Measurements from ENCODE around the gene DAGLA. TPM values are rescaled to one million over a fixed set of nuclear protein-coding genes. Genes with fewer than 3 reads are reported as not detected.

The DAGLA gene
- total and polyA plus RNA-seq, 2 donors (not counting 3 experiments of a cell fraction or from before 2014, with no cell fraction given) = 2.5 to 4.7 TPM

DNA sequence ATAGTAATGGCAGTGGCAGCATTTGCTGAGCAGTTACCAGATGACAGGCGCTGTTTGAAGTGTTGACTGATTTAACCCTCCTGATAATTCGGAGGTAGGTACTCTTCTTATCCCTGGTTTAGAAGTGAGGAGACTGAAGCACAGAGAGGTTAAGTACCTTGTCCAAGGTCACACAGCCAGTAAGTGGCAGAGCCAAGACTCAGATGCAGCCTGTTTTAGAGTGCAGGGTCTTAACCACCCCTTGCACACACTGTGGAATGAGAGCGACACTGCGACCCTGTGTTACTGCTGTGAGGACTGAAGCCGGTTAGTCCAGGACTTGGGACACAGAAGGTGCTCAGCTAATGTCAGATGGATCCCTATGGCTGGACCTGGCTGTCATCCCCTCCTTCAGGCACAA, 34.7 kb downstream of the DAGLA start:
- H3K9me3 ChIP-seq (replicated peaks; ENCODE audit: control insufficient read depth, insufficient read depth, low read length) = no peaks in the 10 kb centered on the region
- no peaks in the 10 kb centered on the region for H3K9me1 ChIP-seq (replicated peaks; ENCODE audit: control insufficient read depth, extremely low read depth, insufficient read depth, low read length)
- no peak for FAIRE-seq
- no peak overlapping the region for H2AFZ ChIP-seq (ENCODE audit: low read depth, low read length)
- H3K4me3 ChIP-seq (replicated peaks in 1 of 3; ENCODE audit: insufficient read depth in 1 of 3, low read depth in 1 of 3, low read length in 3 of 3) = no peak overlapping the region
- dilution Hi-C loops (cut with MboI; ENCODE audit: extremely low pct_ligation_motif_present, low sequenced_read_pairs) (no loop called here), intact Hi-C loops (cut with micrococcal nuclease) (loop anchor here (5.0 kb wide), 1 partner anchor 33 kb away; the partner anchor contains the start of gene DAGLA)
- H3K79me2 ChIP-seq (ENCODE audit: control insufficient read depth, insufficient read depth, low read length) = no peaks in the 10 kb centered on the region
- H4K20me1 ChIP-seq (replicated peaks; ENCODE audit: control insufficient read depth, extremely low read depth, insufficient read depth, low read length) = no peaks in the 10 kb centered on the region
- no peak overlapping the region for H3K9ac ChIP-seq (replicated peaks; ENCODE audit: extremely low read depth, insufficient read depth, low read length)
- no peaks in the 10 kb centered on the region for H3K36me3 ChIP-seq (ENCODE audit: control insufficient read depth in 2 of 2, extremely low read depth in 1 of 2, insufficient read depth in 2 of 2, low read length in 2 of 2)
- no peak overlapping the region for H3K27ac ChIP-seq (ENCODE audit: insufficient read depth, low read depth, low read length)
- no peak overlapping the region for H3K4me2 ChIP-seq (ENCODE audit: insufficient read depth, low read length)
- CTCF ChIA-PET = no interaction called here
- BruUV-seq (replicated peaks) = no TSS peak
- peaks cover 28% of the 10 kb centered on the region for H3K4me1 ChIP-seq (ENCODE audit: control insufficient read depth, extremely low read depth, insufficient read depth, low read length)
- POLR2A ChIA-PET = no interaction called here
- DNase-seq (ENCODE audit: low read depth, low spot score) = no peak
- no peak for TF ChIP-seq JUN (IDR thresholded peaks at IDR 0.05; ENCODE audit: borderline replicate concordance, insufficient read depth, insufficient read length, low read depth)
- TF ChIP-seq MYC (IDR thresholded peaks at IDR 0.05; ENCODE audit: low read depth, low read length) = no peak
- no peak for TF ChIP-seq EZH2 (IDR thresholded peaks at IDR 0.05; ENCODE audit: borderline replicate concordance, low read depth, low read length, severe bottlenecking)
- no peak for TF ChIP-seq FOS (IDR thresholded peaks at IDR 0.05; ENCODE audit: borderline replicate concordance, insufficient read depth, low read length)
- TF ChIP-seq POLR2AphosphoS5 (IDR thresholded peaks at IDR 0.05; ENCODE audit: insufficient read depth, low read depth, low read length) = no peak
- TF ChIP-seq, protein P1, sequence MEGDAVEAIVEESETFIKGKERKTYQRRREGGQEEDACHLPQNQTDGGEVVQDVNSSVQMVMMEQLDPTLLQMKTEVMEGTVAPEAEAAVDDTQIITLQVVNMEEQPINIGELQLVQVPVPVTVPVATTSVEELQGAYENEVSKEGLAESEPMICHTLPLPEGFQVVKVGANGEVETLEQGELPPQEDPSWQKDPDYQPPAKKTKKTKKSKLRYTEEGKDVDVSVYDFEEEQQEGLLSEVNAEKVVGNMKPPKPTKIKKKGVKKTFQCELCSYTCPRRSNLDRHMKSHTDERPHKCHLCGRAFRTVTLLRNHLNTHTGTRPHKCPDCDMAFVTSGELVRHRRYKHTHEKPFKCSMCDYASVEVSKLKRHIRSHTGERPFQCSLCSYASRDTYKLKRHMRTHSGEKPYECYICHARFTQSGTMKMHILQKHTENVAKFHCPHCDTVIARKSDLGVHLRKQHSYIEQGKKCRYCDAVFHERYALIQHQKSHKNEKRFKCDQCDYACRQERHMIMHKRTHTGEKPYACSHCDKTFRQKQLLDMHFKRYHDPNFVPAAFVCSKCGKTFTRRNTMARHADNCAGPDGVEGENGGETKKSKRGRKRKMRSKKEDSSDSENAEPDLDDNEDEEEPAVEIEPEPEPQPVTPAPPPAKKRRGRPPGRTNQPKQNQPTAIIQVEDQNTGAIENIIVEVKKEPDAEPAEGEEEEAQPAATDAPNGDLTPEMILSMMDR (IDR thresholded peaks at IDR 0.05; ENCODE audit: extremely low read depth in 1 of 2, insufficient read depth in 1 of 2, low read depth in 1 of 2, low read length in 2 of 2) = no peak
- TF ChIP-seq GATA2 (IDR thresholded peaks at IDR 0.05; ENCODE audit: insufficient read depth, insufficient read length, low read depth, low read length) = no peak
- no peak for TF ChIP-seq POLR2A (IDR thresholded peaks at IDR 0.05; ENCODE audit: low read depth, low read length)
- TF ChIP-seq, protein P2, sequence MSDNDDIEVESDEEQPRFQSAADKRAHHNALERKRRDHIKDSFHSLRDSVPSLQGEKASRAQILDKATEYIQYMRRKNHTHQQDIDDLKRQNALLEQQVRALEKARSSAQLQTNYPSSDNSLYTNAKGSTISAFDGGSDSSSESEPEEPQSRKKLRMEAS (IDR thresholded peaks at IDR 0.05; ENCODE audit: insufficient read depth, insufficient read length) = no peak
- no peaks in the 10 kb centered on the region for H3K27me3 ChIP-seq (ENCODE audit: control insufficient read depth in 2 of 2, insufficient read depth in 2 of 2, low read length in 2 of 2)

Data from endothelial cell of umbilical vein (primary cell).